HepG2 (cell line): Measurements from ENCODE around the gene MED15. TPM values are rescaled to one million over a fixed set of nuclear protein-coding genes. Genes with fewer than 3 reads are reported as not detected.

ENCODE experiments used
- BORCS8-MEF2B ChIP-seq: sonication (generic); formaldehyde crosslinking; IDR thresholded peaks from 2 replicates; pipeline ENCODE4 v1.8.0; 2022; ENCODE audit warnings: mild to moderate bottlenecking, missing genetic modification reagents
- CCAR2 ChIP-seq: fragments of 200-400 bp; formaldehyde crosslinking; optimal IDR thresholded peaks from 2 replicates; pipeline ENCODE3; 2018; ENCODE audit warnings: low read depth, mild to moderate bottlenecking, low read length, moderate library complexity
- FOSL2 ChIP-seq: sonication (generic); formaldehyde crosslinking; IDR thresholded peaks from 2 replicates; pipeline ENCODE4 v1.4.0; 2020; ENCODE audit warnings: missing genetic modification reagents
- GATAD2A ChIP-seq: IDR thresholded peaks from 2 replicates; pipeline ENCODE4 v1.6.1; 2016
- IRX3 ChIP-seq: sonication (generic); formaldehyde crosslinking; IDR thresholded peaks from 2 replicates; pipeline ENCODE4 v1.8.1; 2023; ENCODE audit warnings: mild to moderate bottlenecking, low read depth, missing genetic modification reagents, borderline replicate concordance
- ISL2 ChIP-seq: sonication (generic); formaldehyde crosslinking; IDR thresholded peaks from 2 replicates; pipeline ENCODE4 v1.5.0; 2020; ENCODE audit warnings: missing genetic modification reagents
- MTF1 ChIP-seq: sonication (generic); formaldehyde crosslinking; IDR thresholded peaks from 2 replicates; pipeline ENCODE4 v1.5.0; 2020; ENCODE audit warnings: missing genetic modification reagents
- SOX5 ChIP-seq: IDR thresholded peaks from 2 replicates; pipeline ENCODE4 v1.6.1; 2016; ENCODE audit warnings: borderline replicate concordance
- SOX6 ChIP-seq, 2 experiments: fragments of 450-650 bp in 1 of 2; sonication (generic) in 1 of 2; formaldehyde crosslinking in 1 of 2; IDR thresholded peaks; 2 replicates each; pipeline versions ENCODE4 v1.4.0 to v1.6.1; 2017 to 2020; ENCODE audit warnings: antibody characterized with exemption in 1 of 2, mild to moderate bottlenecking in 1 of 2, missing genetic modification reagents in 1 of 2
- STAT5B ChIP-seq: sonication (generic); formaldehyde crosslinking; IDR thresholded peaks from 2 replicates; pipeline ENCODE4 v1.4.0; 2020; ENCODE audit warnings: missing genetic modification reagents
- TCF7 ChIP-seq: sonication (generic); IDR thresholded peaks from 2 replicates; pipeline ENCODE4 v1.6.1; 2016; ENCODE audit warnings: antibody characterized with exemption, low read depth
- ZNF512 ChIP-seq: sonication (generic); formaldehyde crosslinking; IDR thresholded peaks from 2 replicates; pipeline ENCODE4 v1.4.0; 2020; ENCODE audit warnings: mild to moderate bottlenecking, missing genetic modification reagents
- polyA plus RNA-seq, 8 experiments: library from polyadenylated mRNA; depleted of rRNA in 3 of 8; stranded (reverse) in 7 of 8; unstranded in 1 of 8; fragments of >200 nt; fragmentation: Illumina TruSeq in 4 of 8; extraction: Trizol in 4 of 8; gene quantifications; 2 replicates each; pipeline versions ENCODE4 v1.2.1 to v1.2.3, GENCODE V29; 2011 to 2016; ENCODE audit warnings: low read depth in 4 of 8, missing spikeins in 1 of 8, mixed read lengths in 1 of 8; ENCODE audit not compliant: insufficient read depth in 1 of 8
- total RNA-seq, 5 experiments: library from RNA; depleted of rRNA; stranded (reverse); fragments of >200 nt; fragmentation: Illumina TruSeq; extraction: Trizol; gene quantifications; 2 replicates each; pipeline ENCODE4 v1.2.3, GENCODE V29; 2016; ENCODE audit warnings: low read depth in 1 of 5
- TF ChIP-seq, protein P1 (sequence below): sonication (generic); formaldehyde crosslinking; IDR thresholded peaks from 2 replicates; pipeline ENCODE4 v1.4.0; 2020; ENCODE audit warnings: missing genetic modification reagents
- TF ChIP-seq, protein P2 (sequence below): IDR thresholded peaks from 2 replicates; pipeline ENCODE4 v1.6.1; 2016; ENCODE audit warnings: missing compliant biosample characterization, missing genetic modification reagents, borderline replicate concordance
- TF ChIP-seq, protein P3 (sequence below): sonication (generic); formaldehyde crosslinking; IDR thresholded peaks from 2 replicates; pipeline ENCODE4 v1.4.0; 2020; ENCODE audit warnings: mild to moderate bottlenecking, missing genetic modification reagents

Gene MED15
- total and polyA plus RNA-seq, 2 of the 13 experiments (the other 11 are each of a cell fraction or from before 2014, with no cell fraction given): 14.3 to 27.0 TPM

GRCh38 chr22:20524004-20524481 lies 16.6 kb downstream of the MED15 start (continued):
- TF ChIP-seq, protein P1, sequence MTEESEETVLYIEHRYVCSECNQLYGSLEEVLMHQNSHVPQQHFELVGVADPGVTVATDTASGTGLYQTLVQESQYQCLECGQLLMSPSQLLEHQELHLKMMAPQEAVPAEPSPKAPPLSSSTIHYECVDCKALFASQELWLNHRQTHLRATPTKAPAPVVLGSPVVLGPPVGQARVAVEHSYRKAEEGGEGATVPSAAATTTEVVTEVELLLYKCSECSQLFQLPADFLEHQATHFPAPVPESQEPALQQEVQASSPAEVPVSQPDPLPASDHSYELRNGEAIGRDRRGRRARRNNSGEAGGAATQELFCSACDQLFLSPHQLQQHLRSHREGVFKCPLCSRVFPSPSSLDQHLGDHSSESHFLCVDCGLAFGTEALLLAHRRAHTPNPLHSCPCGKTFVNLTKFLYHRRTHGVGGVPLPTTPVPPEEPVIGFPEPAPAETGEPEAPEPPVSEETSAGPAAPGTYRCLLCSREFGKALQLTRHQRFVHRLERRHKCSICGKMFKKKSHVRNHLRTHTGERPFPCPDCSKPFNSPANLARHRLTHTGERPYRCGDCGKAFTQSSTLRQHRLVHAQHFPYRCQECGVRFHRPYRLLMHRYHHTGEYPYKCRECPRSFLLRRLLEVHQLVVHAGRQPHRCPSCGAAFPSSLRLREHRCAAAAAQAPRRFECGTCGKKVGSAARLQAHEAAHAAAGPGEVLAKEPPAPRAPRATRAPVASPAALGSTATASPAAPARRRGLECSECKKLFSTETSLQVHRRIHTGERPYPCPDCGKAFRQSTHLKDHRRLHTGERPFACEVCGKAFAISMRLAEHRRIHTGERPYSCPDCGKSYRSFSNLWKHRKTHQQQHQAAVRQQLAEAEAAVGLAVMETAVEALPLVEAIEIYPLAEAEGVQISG (CRISPR knock-in tag): peak; percentile 33; the same call in 1 of the 2 replicates
- TF ChIP-seq, protein P2, sequence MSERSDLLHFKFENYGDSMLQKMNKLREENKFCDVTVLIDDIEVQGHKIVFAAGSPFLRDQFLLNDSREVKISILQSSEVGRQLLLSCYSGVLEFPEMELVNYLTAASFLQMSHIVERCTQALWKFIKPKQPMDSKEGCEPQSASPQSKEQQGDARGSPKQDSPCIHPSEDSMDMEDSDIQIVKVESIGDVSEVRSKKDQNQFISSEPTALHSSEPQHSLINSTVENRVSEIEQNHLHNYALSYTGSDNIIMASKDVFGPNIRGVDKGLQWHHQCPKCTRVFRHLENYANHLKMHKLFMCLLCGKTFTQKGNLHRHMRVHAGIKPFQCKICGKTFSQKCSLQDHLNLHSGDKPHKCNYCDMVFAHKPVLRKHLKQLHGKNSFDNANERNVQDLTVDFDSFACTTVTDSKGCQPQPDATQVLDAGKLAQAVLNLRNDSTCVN (CRISPR knock-in tag): no peak
- peak; percentile 69 for TF ChIP-seq GATAD2A (CRISPR knock-in tag)
- TF ChIP-seq ZNF512 (CRISPR knock-in tag): no peak
- TF ChIP-seq ISL2 (CRISPR knock-in tag): 0 out of 2 replicates have a peak, but pooled peaks have one; percentile 20
- TF ChIP-seq SOX6 (IDR thresholded peaks at IDR 0.05): no peak
- TF ChIP-seq SOX6 (CRISPR knock-in tag; IDR thresholded peaks at IDR 0.05): peak; percentile 57; the same call in 1 of the 2 replicates
- TF ChIP-seq SOX5 (CRISPR knock-in tag): peak; percentile 50; the same call in 1 of the 2 replicates
- peak; percentile 65 for TF ChIP-seq TCF7
- TF ChIP-seq STAT5B (CRISPR knock-in tag): no peak
- TF ChIP-seq MTF1 (CRISPR knock-in tag): no peak
- TF ChIP-seq BORCS8-MEF2B (CRISPR knock-in tag): no peak
- peak; percentile 67 for TF ChIP-seq FOSL2 (CRISPR knock-in tag)
- no peak for TF ChIP-seq IRX3 (CRISPR knock-in tag)
- TF ChIP-seq, protein P3, sequence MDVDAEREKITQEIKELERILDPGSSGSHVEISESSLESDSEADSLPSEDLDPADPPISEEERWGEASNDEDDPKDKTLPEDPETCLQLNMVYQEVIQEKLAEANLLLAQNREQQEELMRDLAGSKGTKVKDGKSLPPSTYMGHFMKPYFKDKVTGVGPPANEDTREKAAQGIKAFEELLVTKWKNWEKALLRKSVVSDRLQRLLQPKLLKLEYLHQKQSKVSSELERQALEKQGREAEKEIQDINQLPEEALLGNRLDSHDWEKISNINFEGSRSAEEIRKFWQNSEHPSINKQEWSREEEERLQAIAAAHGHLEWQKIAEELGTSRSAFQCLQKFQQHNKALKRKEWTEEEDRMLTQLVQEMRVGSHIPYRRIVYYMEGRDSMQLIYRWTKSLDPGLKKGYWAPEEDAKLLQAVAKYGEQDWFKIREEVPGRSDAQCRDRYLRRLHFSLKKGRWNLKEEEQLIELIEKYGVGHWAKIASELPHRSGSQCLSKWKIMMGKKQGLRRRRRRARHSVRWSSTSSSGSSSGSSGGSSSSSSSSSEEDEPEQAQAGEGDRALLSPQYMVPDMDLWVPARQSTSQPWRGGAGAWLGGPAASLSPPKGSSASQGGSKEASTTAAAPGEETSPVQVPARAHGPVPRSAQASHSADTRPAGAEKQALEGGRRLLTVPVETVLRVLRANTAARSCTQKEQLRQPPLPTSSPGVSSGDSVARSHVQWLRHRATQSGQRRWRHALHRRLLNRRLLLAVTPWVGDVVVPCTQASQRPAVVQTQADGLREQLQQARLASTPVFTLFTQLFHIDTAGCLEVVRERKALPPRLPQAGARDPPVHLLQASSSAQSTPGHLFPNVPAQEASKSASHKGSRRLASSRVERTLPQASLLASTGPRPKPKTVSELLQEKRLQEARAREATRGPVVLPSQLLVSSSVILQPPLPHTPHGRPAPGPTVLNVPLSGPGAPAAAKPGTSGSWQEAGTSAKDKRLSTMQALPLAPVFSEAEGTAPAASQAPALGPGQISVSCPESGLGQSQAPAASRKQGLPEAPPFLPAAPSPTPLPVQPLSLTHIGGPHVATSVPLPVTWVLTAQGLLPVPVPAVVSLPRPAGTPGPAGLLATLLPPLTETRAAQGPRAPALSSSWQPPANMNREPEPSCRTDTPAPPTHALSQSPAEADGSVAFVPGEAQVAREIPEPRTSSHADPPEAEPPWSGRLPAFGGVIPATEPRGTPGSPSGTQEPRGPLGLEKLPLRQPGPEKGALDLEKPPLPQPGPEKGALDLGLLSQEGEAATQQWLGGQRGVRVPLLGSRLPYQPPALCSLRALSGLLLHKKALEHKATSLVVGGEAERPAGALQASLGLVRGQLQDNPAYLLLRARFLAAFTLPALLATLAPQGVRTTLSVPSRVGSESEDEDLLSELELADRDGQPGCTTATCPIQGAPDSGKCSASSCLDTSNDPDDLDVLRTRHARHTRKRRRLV (CRISPR knock-in tag): no peak
- no peak for TF ChIP-seq CCAR2
